HepG2 (cell line): ENCODE results near the gene KRTAP5-2. TPM values are rescaled to one million over a fixed set of nuclear protein-coding genes. Genes with fewer than 3 reads are reported as not detected.

Experiments
- ATAC-seq: fragments of 200-7000 bp; cut with Tn5 transposase; 3 replicates; pipeline ENCODE4 v1.9.1; 2020; ENCODE audit warnings: mild to moderate bottlenecking, moderate library complexity
- BruUV-seq: library from RNA; stranded (reverse); fragments of 400-500 nt; replicated peaks from 2 replicates; lab custom pipeline; 2021; lab: Mats Ljungman, UMichigan
- CTCF ChIA-PET: fragments of 300-600 bp; formaldehyde crosslinking; extraction: SDS; loops from one replicate; lab custom pipeline; 2021; ENCODE audit warnings: low total read pairs, inconsistent platforms, low intra/inter-chr PET ratio; lab: Yijun Ruan, JAX
- POLR2A ChIA-PET: fragments of 350-600 bp; sonication (Branson Sonifier 250); formaldehyde crosslinking; loops from one replicate; lab custom pipeline; 2020; ENCODE audit warnings: antibody characterized with exemption, inconsistent platforms; lab: Yijun Ruan, JAX
- DNase-seq: peaks from one replicate; pipeline ENCODE4 v3.0.0-alpha.2; 2015; ENCODE audit warnings: low spot score
- FAIRE-seq: peaks from 3 replicates; lab custom pipeline; 2011; peaks lifted over from hg19 to GRCh38; lab: Jason Lieb, UNC
- H2AFZ ChIP-seq: one replicate; pipeline ENCODE4 v1.6.1; 2011; ENCODE audit warnings: low read length, inconsistent platforms
- H3K27ac ChIP-seq: fragments of 300-600 bp; 3 replicates; pipeline ENCODE4 v1.8.0; 2011; ENCODE audit warnings: mixed run types, mild to moderate bottlenecking, mixed read lengths, low read length, inconsistent platforms; ENCODE audit not compliant: insufficient read depth; ENCODE audit errors: extremely low read length
- H3K27me3 ChIP-seq, 2 experiments: fragments of 200-600 bp in 1 of 2; 2 replicates in 1 of 2; 3 replicates in 1 of 2; pipeline versions ENCODE4 v1.6.0 to v1.8.0; 2011; ENCODE audit warnings: low read length in 2 of 2, mild to moderate bottlenecking in 2 of 2, moderate library complexity in 2 of 2, inconsistent platforms in 1 of 2; ENCODE audit not compliant: insufficient read depth in 2 of 2, control insufficient read depth in 1 of 2
- H3K36me3 ChIP-seq, 2 experiments: fragments of 200-600 bp in 1 of 2; replicated peaks in 1 of 2; 2 replicates in 1 of 2; 3 replicates in 1 of 2; pipeline versions ENCODE4 v1.5.1 to v1.8.0; 2011; ENCODE audit warnings: low read length in 2 of 2, inconsistent platforms in 1 of 2; ENCODE audit not compliant: insufficient read depth in 2 of 2, control insufficient read depth in 1 of 2
- H3K4me1 ChIP-seq: 2 replicates; pipeline ENCODE4 v1.5.1; 2012; ENCODE audit warnings: low read length, inconsistent platforms; ENCODE audit not compliant: insufficient read depth
- H3K4me2 ChIP-seq: 2 replicates; pipeline ENCODE4 v1.6.0; 2011; ENCODE audit warnings: low read depth, low read length, inconsistent platforms
- H3K4me3 ChIP-seq, 3 experiments: fragments of 200-600 bp in 1 of 3; sonication (generic), shearing (Covaris generic) in 1 of 3; replicated peaks in 1 of 3; 2 replicates each; pipeline ENCODE4 v1.5.1; 2011 to 2016; ENCODE audit warnings: low read length in 3 of 3, inconsistent platforms in 2 of 3, low read depth in 2 of 3, mild to moderate bottlenecking in 2 of 3, control low read depth in 1 of 3, mixed read lengths in 1 of 3; ENCODE audit not compliant: insufficient read depth in 1 of 3
- H3K79me2 ChIP-seq: one replicate; pipeline ENCODE4 v1.6.1; 2011; ENCODE audit warnings: low read length, inconsistent platforms; ENCODE audit not compliant: insufficient read depth
- H3K9ac ChIP-seq: 2 replicates; pipeline ENCODE4 v1.6.0; 2011; ENCODE audit warnings: mild to moderate bottlenecking, low read depth, low read length, inconsistent platforms; ENCODE audit not compliant: insufficient read depth
- H3K9me3 ChIP-seq: 2 replicates; pipeline ENCODE4 v1.5.1; 2012; ENCODE audit warnings: mild to moderate bottlenecking, low read length
- H4K20me1 ChIP-seq: 2 replicates; pipeline ENCODE4 v1.6.0; 2011; ENCODE audit warnings: inconsistent platforms, mild to moderate bottlenecking, low read length, moderate library complexity; ENCODE audit not compliant: insufficient read depth
- ARNT2 ChIP-seq: sonication (generic); formaldehyde crosslinking; IDR thresholded peaks from 2 replicates; pipeline ENCODE4 v1.8.0; 2022; ENCODE audit warnings: mild to moderate bottlenecking, low read depth, missing genetic modification reagents, moderate library complexity
- CHCHD3 ChIP-seq: sonication (generic); formaldehyde crosslinking; IDR thresholded peaks from 2 replicates; pipeline ENCODE4 v1.8.0; 2022; ENCODE audit warnings: mild to moderate bottlenecking, missing genetic modification reagents, moderate library complexity
- PRPF4 ChIP-seq: fragments of 200-400 bp; formaldehyde crosslinking; IDR thresholded peaks from 2 replicates; pipeline ENCODE4 v1.6.1; 2016; ENCODE audit warnings: low read length, low read depth; ENCODE audit not compliant: poor library complexity, severe bottlenecking
- TCF7 ChIP-seq: sonication (generic); IDR thresholded peaks from 2 replicates; pipeline ENCODE4 v1.6.1; 2016; ENCODE audit warnings: antibody characterized with exemption, low read depth
- ZMYM2 ChIP-seq: sonication (generic); formaldehyde crosslinking; IDR thresholded peaks from 2 replicates; pipeline ENCODE4 v1.8.0; 2022; ENCODE audit warnings: mild to moderate bottlenecking, missing genetic modification reagents
- ZNF317 ChIP-seq: sonication (generic); formaldehyde crosslinking; IDR thresholded peaks from 2 replicates; pipeline ENCODE4 v1.5.0; 2020; ENCODE audit warnings: mild to moderate bottlenecking, missing genetic modification reagents
- WGBS: methylation state at CpG from one replicate; pipeline ENCODE4 v1.1.6; 2017; ENCODE audit warnings: low lambda C conversion rate; 5-methylcytosine and 5-hydroxymethylcytosine counted together
- in situ Hi-C: cut with HindIII; loops from 2 replicates; pipeline ENCODE4 v1.10.0; 2017; ENCODE audit warnings: low pct_unique_long_range_greater_than_20kb; ENCODE audit not compliant: extremely low pct_ligation_motif_present
- intact Hi-C: fragments of 100-400 bp; cut with micrococcal nuclease; formaldehyde crosslinking; loops from one replicate; pipeline ENCODE4 v1.10.0; 2022; ENCODE audit not compliant: unreplicated experiment
- polyA plus RNA-seq, 8 experiments: library from polyadenylated mRNA; depleted of rRNA in 3 of 8; stranded (reverse) in 7 of 8; unstranded in 1 of 8; fragments of >200 nt; fragmentation: Illumina TruSeq in 4 of 8; extraction: Trizol in 4 of 8; gene quantifications; 2 replicates each; pipeline versions ENCODE4 v1.2.1 to v1.2.3, GENCODE V29; 2011 to 2016; ENCODE audit warnings: low read depth in 4 of 8, missing spikeins in 1 of 8, mixed read lengths in 1 of 8; ENCODE audit not compliant: insufficient read depth in 1 of 8
- total RNA-seq, 5 experiments: library from RNA; depleted of rRNA; stranded (reverse); fragments of >200 nt; fragmentation: Illumina TruSeq; extraction: Trizol; gene quantifications; 2 replicates each; pipeline ENCODE4 v1.2.3, GENCODE V29; 2016; ENCODE audit warnings: low read depth in 1 of 5
- TF ChIP-seq, protein P1 (sequence below): sonication (generic); formaldehyde crosslinking; IDR thresholded peaks from 2 replicates; pipeline ENCODE4 v1.5.0; 2020; ENCODE audit warnings: mild to moderate bottlenecking, missing genetic modification reagents, borderline replicate concordance
- TF ChIP-seq, protein P2 (sequence below): sonication (generic); formaldehyde crosslinking; IDR thresholded peaks from 2 replicates; pipeline ENCODE4 v1.9.0; 2022; ENCODE audit warnings: missing genetic modification reagents, mild to moderate bottlenecking, borderline replicate concordance
- TF ChIP-seq, protein P3 (sequence below): sonication (generic); IDR thresholded peaks from 2 replicates; pipeline ENCODE4 v1.6.1; 2016; ENCODE audit warnings: low read depth, borderline replicate concordance

The KRTAP5-2 gene
- total and polyA plus RNA-seq, 2 of the 13 experiments (the other 11 are each of a cell fraction or from before 2014, with no cell fraction given) = not detected

DNA sequence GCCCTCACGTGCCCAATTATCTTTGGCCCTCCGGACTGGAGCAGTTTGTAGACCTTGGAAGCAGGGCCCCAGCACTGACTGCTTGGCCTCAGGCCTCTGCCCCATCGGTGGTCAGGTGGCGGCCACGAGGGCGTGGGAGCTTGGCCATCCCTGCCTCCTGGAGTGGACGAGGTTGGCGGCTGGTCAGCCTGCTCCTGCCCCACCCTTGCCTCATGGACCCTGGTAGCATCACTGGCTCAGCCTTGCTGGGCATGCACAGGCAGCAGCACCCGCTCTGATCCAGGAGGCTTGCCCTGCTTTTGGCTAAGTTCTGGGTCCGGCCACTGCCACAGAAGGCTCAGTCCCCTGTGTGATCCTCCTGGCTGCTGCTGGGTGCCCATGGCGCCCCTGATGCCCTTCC is 6.1 kb upstream of the KRTAP5-2 start (continued):
- TF ChIP-seq, protein P1, sequence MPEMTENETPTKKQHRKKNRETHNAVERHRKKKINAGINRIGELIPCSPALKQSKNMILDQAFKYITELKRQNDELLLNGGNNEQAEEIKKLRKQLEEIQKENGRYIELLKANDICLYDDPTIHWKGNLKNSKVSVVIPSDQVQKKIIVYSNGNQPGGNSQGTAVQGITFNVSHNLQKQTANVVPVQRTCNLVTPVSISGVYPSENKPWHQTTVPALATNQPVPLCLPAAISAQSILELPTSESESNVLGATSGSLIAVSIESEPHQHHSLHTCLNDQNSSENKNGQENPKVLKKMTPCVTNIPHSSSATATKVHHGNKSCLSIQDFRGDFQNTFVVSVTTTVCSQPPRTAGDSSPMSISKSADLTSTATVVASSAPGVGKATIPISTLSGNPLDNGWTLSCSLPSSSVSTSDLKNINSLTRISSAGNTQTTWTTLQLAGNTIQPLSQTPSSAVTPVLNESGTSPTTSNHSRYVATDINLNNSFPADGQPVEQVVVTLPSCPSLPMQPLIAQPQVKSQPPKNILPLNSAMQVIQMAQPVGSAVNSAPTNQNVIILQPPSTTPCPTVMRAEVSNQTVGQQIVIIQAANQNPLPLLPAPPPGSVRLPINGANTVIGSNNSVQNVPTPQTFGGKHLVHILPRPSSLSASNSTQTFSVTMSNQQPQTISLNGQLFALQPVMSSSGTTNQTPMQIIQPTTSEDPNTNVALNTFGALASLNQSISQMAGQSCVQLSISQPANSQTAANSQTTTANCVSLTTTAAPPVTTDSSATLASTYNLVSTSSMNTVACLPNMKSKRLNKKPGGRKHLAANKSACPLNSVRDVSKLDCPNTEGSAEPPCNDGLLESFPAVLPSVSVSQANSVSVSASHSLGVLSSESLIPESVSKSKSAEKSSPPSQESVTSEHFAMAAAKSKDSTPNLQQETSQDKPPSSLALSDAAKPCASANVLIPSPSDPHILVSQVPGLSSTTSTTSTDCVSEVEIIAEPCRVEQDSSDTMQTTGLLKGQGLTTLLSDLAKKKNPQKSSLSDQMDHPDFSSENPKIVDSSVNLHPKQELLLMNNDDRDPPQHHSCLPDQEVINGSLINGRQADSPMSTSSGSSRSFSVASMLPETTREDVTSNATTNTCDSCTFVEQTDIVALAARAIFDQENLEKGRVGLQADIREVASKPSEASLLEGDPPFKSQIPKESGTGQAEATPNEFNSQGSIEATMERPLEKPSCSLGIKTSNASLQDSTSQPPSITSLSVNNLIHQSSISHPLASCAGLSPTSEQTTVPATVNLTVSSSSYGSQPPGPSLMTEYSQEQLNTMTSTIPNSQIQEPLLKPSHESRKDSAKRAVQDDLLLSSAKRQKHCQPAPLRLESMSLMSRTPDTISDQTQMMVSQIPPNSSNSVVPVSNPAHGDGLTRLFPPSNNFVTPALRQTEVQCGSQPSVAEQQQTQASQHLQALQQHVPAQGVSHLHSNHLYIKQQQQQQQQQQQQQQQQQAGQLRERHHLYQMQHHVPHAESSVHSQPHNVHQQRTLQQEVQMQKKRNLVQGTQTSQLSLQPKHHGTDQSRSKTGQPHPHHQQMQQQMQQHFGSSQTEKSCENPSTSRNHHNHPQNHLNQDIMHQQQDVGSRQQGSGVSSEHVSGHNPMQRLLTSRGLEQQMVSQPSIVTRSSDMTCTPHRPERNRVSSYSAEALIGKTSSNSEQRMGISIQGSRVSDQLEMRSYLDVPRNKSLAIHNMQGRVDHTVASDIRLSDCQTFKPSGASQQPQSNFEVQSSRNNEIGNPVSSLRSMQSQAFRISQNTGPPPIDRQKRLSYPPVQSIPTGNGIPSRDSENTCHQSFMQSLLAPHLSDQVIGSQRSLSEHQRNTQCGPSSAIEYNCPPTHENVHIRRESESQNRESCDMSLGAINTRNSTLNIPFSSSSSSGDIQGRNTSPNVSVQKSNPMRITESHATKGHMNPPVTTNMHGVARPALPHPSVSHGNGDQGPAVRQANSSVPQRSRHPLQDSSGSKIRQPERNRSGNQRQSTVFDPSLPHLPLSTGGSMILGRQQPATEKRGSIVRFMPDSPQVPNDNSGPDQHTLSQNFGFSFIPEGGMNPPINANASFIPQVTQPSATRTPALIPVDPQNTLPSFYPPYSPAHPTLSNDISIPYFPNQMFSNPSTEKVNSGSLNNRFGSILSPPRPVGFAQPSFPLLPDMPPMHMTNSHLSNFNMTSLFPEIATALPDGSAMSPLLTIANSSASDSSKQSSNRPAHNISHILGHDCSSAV (CRISPR knock-in tag) = no peak
- no peak for TF ChIP-seq ARNT2

DNA sequence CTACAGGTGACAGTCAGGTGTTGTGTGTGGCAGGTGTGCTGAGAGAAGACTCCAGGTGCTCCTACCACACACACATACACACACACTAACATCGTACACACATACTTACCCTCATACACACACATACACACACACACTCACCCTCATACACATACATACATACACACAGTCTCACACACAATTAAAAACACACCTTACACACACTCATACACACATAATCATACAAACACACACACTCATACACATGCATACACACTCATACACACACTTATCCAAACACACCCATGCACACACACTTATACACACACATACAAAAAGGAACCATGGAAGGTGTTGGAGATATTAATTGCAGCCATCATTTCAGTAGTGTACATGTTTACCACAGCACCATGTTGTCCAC is 5.5 kb upstream of the KRTAP5-2 start:
- FAIRE-seq = no peak
- WGBS = 0% methylated on average over 1 of the region's 1 CpG
- ChIA-PET CTCF (no interaction called here), POLR2A (no interaction called here)
- Histone ChIP-seq H3K4me3 (no peak overlapping the region), H3K9ac (no peak overlapping the region), H3K27me3 (peaks cover 2 to 33% of the 10 kb centered on the region in 2 experiments; a peak in 4 of 5 replicates), H2AFZ (no peak overlapping the region), H3K4me2 (no peak overlapping the region), H3K9me3 (no peaks in the 10 kb centered on the region), H4K20me1 (no peaks in the 10 kb centered on the region), H3K36me3 (no peaks in the 10 kb centered on the region), H3K4me1 (peaks cover 4% of the 10 kb centered on the region; the same call in 1 of the 2 replicates), H3K79me2 (no peaks in the 10 kb centered on the region), H3K27ac (no peak overlapping the region)
- no peak for ATAC-seq
- DNase-seq = no peak
- in situ Hi-C loops = no loop called here
- no TSS peak for BruUV-seq
- no peak for TF ChIP-seq PRPF4
- no peak for TF ChIP-seq TCF7
- no peak for TF ChIP-seq ZMYM2 (CRISPR knock-in tag)
- TF ChIP-seq, protein P2, sequence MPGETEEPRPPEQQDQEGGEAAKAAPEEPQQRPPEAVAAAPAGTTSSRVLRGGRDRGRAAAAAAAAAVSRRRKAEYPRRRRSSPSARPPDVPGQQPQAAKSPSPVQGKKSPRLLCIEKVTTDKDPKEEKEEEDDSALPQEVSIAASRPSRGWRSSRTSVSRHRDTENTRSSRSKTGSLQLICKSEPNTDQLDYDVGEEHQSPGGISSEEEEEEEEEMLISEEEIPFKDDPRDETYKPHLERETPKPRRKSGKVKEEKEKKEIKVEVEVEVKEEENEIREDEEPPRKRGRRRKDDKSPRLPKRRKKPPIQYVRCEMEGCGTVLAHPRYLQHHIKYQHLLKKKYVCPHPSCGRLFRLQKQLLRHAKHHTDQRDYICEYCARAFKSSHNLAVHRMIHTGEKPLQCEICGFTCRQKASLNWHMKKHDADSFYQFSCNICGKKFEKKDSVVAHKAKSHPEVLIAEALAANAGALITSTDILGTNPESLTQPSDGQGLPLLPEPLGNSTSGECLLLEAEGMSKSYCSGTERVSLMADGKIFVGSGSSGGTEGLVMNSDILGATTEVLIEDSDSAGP = no peak
- no peak for TF ChIP-seq CHCHD3 (CRISPR knock-in tag)
- TF ChIP-seq, protein P3, sequence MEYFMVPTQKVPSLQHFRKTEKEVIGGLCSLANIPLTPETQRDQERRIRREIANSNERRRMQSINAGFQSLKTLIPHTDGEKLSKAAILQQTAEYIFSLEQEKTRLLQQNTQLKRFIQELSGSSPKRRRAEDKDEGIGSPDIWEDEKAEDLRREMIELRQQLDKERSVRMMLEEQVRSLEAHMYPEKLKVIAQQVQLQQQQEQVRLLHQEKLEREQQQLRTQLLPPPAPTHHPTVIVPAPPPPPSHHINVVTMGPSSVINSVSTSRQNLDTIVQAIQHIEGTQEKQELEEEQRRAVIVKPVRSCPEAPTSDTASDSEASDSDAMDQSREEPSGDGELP = no peak
- TF ChIP-seq ZNF317 (CRISPR knock-in tag) = no peak
- intact Hi-C loops = no loop called here
